Measurements from ENCODE around the gene HOXC13. TPM values are rescaled to one million over a fixed set of nuclear protein-coding genes. Genes with fewer than 3 reads are reported as not detected.

The HOXC13 gene
- total RNA-seq, 2 donors from 2014 or later, result not detected

GRCh38 chr12:53980104-53980801, 41.6 kb downstream of the HOXC13 start:
- WGBS, 2 experiments (ENCODE audit: insufficient coverage in 1 of 2, insufficient read length in 1 of 2), result 38 to 40% methylated on average over 4 to 7 of the region's 7 CpGs

GRCh38 chr12:53980802-53981496, 42.3 kb downstream of the HOXC13 start:
- Mint-ChIP-seq H3K9me3 (peaks cover 14% of the 10 kb centered on the region), H3K36me3 (ENCODE audit: low read depth) (no peaks in the 10 kb centered on the region), H3K4me3 (no peak overlapping the region), H3K27me3 (ENCODE audit: insufficient read depth) (peaks cover 100% of the 10 kb centered on the region), H3K4me1 (no peaks in the 10 kb centered on the region), H3K27ac (no peak overlapping the region)
- no peak overlapping the region for H3K9ac ChIP-seq (ENCODE audit: extremely low read depth, low read length, poor library complexity, severe bottlenecking)
- peaks cover 100% of the 10 kb centered on the region for H3K27me3 ChIP-seq (ENCODE audit: control insufficient read depth, insufficient read depth, low read length, poor library complexity, severe bottlenecking)
- no peaks in the 10 kb centered on the region for H3K4me1 ChIP-seq (ENCODE audit: control insufficient read depth, insufficient read depth, low read length)
- no peak for DNase-seq
- H3K36me3 ChIP-seq (ENCODE audit: control insufficient read depth, insufficient read depth, low read length), result no peaks in the 10 kb centered on the region
- 42 to 43% methylated on average over 12 to 15 of the region's 15 CpGs for WGBS, 2 experiments (ENCODE audit: insufficient coverage in 1 of 2, insufficient read length in 1 of 2)
- H3K9me3 ChIP-seq (ENCODE audit: control insufficient read depth, low read length), result peaks cover 15% of the 10 kb centered on the region
- no peak overlapping the region for H3K4me3 ChIP-seq (ENCODE audit: low read length)
- no peak for TF ChIP-seq CTCF (conservative IDR thresholded peaks at IDR 0.05)
- no peak overlapping the region for H3K27ac ChIP-seq (ENCODE audit: low read depth, low read length)

More at GRCh38 chr12:53980104-53980801, 41.6 kb downstream of the HOXC13 start:
- Mint-ChIP-seq H3K27ac (no peak overlapping the region), H3K27me3 (ENCODE audit: insufficient read depth) (peaks cover 100% of the 10 kb centered on the region), H3K4me3 (no peak overlapping the region), H3K4me1 (peaks cover 7% of the 10 kb centered on the region), H3K36me3 (ENCODE audit: low read depth) (no peaks in the 10 kb centered on the region), H3K9me3 (peaks cover 16% of the 10 kb centered on the region)
- Histone ChIP-seq H3K36me3 (ENCODE audit: control insufficient read depth, insufficient read depth, low read length) (no peaks in the 10 kb centered on the region), H3K4me3 (ENCODE audit: low read length) (no peak overlapping the region), H3K4me1 (ENCODE audit: control insufficient read depth, insufficient read depth, low read length) (no peaks in the 10 kb centered on the region), H3K9me3 (ENCODE audit: control insufficient read depth, low read length) (peaks cover 11% of the 10 kb centered on the region), H3K9ac (ENCODE audit: extremely low read depth, low read length, poor library complexity, severe bottlenecking) (no peak overlapping the region), H3K27ac (ENCODE audit: low read depth, low read length) (no peak overlapping the region), H3K27me3 (ENCODE audit: control insufficient read depth, insufficient read depth, low read length, poor library complexity, severe bottlenecking) (peaks cover 100% of the 10 kb centered on the region)
- TF ChIP-seq CTCF (conservative IDR thresholded peaks at IDR 0.05), result no peak
- DNase-seq, result no peak

GRCh38 chr12:53981634-53982565, 43.3 kb downstream of the HOXC13 start:
- Histone ChIP-seq H3K36me3 (ENCODE audit: control insufficient read depth, insufficient read depth, low read length) (no peaks in the 10 kb centered on the region), H3K9me3 (ENCODE audit: control insufficient read depth, low read length) (peaks cover 8% of the 10 kb centered on the region), H3K4me1 (ENCODE audit: control insufficient read depth, insufficient read depth, low read length) (no peaks in the 10 kb centered on the region), H3K27ac (ENCODE audit: low read depth, low read length) (no peak overlapping the region), H3K27me3 (ENCODE audit: control insufficient read depth, insufficient read depth, low read length, poor library complexity, severe bottlenecking) (peaks cover 100% of the 10 kb centered on the region), H3K9ac (ENCODE audit: extremely low read depth, low read length, poor library complexity, severe bottlenecking) (no peak overlapping the region), H3K4me3 (ENCODE audit: low read length) (no peak overlapping the region)
- DNase-seq, result peak; percentile 68
- H3K27ac Mint-ChIP-seq, result no peak overlapping the region
- 15 to 16% methylated on average over 15 to 30 of the region's 30 CpGs for WGBS, 2 experiments (ENCODE audit: insufficient coverage in 1 of 2, insufficient read length in 1 of 2)
- TF ChIP-seq CTCF (conservative IDR thresholded peaks at IDR 0.05), result no peak
- peaks cover 100% of the 10 kb centered on the region for H3K27me3 Mint-ChIP-seq (ENCODE audit: insufficient read depth)
- no peak overlapping the region for H3K4me3 Mint-ChIP-seq
- no peaks in the 10 kb centered on the region for H3K36me3 Mint-ChIP-seq (ENCODE audit: low read depth)
- peaks cover 16% of the 10 kb centered on the region for H3K9me3 Mint-ChIP-seq
- no peaks in the 10 kb centered on the region for H3K4me1 Mint-ChIP-seq

Data from endodermal cell (in vitro differentiated cells).